Left ventricle myocardium inferior (tissue), 1 donor: ENCODE data around the gene ZNF425. TPM values are rescaled to one million over a fixed set of nuclear protein-coding genes. Genes with fewer than 3 reads are reported as not detected.
A peak's percentile ranks its signal among the peaks of the same experiment; 100 is the strongest.
"Not testable (repeated sequence)": the region's sequence is repeated elsewhere in the genome, so short reads cannot be mapped to it uniquely, and the experiment has no call there.

Source experiments
- DNase-seq: peaks from one replicate; pipeline ENCODE4 v3.0.0-alpha.2; 2020
- H3K27ac ChIP-seq: fragments of 200-600 bp; replicated peaks from 2 replicates; pipeline ENCODE4 v1.8.0; 2021
- H3K27me3 ChIP-seq: fragments of 200-600 bp; 2 replicates; pipeline ENCODE4 v1.8.0; 2021; ENCODE audit warnings: low read depth
- H3K36me3 ChIP-seq: fragments of 200-600 bp; 2 replicates; pipeline ENCODE4 v1.8.0; 2021
- H3K4me1 ChIP-seq: fragments of 200-600 bp; 2 replicates; pipeline ENCODE4 v1.8.0; 2021
- H3K4me3 ChIP-seq: fragments of 200-600 bp; 2 replicates; pipeline ENCODE4 v1.8.0; 2021; ENCODE audit warnings: mild to moderate bottlenecking, moderate library complexity
- H3K9me3 ChIP-seq: fragments of 200-600 bp; replicated peaks from 2 replicates; pipeline ENCODE4 v1.8.0; 2021
- CTCF ChIP-seq: fragments of 200-600 bp; IDR thresholded peaks from 2 replicates; pipeline ENCODE4 v1.8.0; 2021; ENCODE audit warnings: antibody characterized with exemption, mild to moderate bottlenecking, borderline replicate concordance
- intact Hi-C: fragments of 100-400 bp; cut with micrococcal nuclease; formaldehyde crosslinking; loops from one replicate; pipeline ENCODE4 v1.11.0; 2022
- total RNA-seq: library from RNA; stranded (reverse); fragmentation: NEBNext Ultra II Directional; extraction: Animal tissue kit (Norgen Biotek cat#: 25700); gene quantifications from one replicate; pipeline ENCODE4 v1.2.1, GENCODE V29; 2021
- donor health status: DM: no; HTN: yes; CAD: no; lungs with severe emphysema.

Gene ZNF425
- total RNA-seq, 1 donor from 2014 or later = 0.58 TPM

DNA sequence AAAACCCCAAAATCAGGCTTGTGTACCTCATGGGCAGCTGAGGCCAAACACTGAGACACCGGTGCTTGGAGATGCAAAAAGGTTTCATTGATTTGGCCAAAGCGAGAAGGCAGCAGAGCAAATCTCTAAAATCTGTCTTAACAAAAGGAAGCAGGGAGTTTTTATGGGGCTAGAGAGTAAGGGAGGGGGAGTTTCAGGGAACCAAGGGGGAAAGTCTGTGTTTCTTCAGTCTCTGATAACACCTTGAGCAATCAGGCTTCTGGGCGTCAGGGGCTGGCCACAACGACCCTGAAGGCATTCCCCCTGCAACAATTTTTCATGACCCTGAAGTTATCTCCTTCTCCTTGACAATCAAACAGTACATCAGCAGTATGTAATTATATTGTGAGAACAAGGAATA lies 32.9 kb downstream of the ZNF425 start:
- no peaks in the 10 kb centered on the region for H3K9me3 ChIP-seq
- intact Hi-C loops = loop anchor here (10.0 kb wide), 1 partner anchor 88 kb away; no protein-coding TSS in a partner anchor
- H3K27ac ChIP-seq = no peak overlapping the region
- H3K27me3 ChIP-seq = no peaks in the 10 kb centered on the region
- no peak for TF ChIP-seq CTCF
- no peaks in the 10 kb centered on the region for H3K36me3 ChIP-seq
- H3K4me1 ChIP-seq = peaks cover 29% of the 10 kb centered on the region
- DNase-seq = no peak
- no peak overlapping the region for H3K4me3 ChIP-seq

DNA sequence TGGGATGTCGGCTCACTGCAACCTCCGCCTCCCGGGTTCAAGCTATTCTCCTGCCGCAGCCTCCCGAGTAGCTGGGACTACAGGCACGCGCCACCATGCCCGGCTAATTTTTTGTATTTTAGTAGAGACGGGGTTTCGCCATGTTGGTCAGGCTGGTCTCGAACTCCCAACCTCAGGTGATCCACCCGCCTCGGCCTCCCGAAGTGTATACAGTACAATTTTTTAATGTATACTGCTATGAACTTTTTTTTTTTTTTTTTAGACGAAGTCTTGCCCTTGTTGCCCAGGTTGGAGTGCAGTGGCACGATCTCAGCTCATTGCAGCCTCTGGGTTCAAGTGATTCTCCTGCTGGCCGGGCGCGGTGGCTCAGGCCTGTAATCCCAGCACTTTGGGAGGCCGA lies 33.9 kb downstream of the ZNF425 start:
- H3K27ac ChIP-seq = peak overlapping the region; percentile 98
- H3K4me3 ChIP-seq = peak overlapping the region; percentile 83
- not testable (repeated sequence) for H3K36me3 ChIP-seq, DNase-seq, H3K27me3 ChIP-seq, H3K9me3 ChIP-seq
- peaks cover 29% of the 10 kb centered on the region for H3K4me1 ChIP-seq
- intact Hi-C loops = loop anchor here (10.0 kb wide), 1 partner anchor 87 kb away; no protein-coding TSS in a partner anchor

- Histone ChIP-seq H3K36me3 (no peaks in the 10 kb centered on the region), H3K4me1 (peaks cover 29% of the 10 kb centered on the region), H3K9me3 (no peaks in the 10 kb centered on the region), H3K27ac (peak within 1 kb of the TSS; percentile 98), H3K4me3 (peak within 1 kb of the TSS; percentile 83), H3K27me3 (no peaks in the 10 kb centered on the region)
- DNase-seq = peak; percentile 88
- TF ChIP-seq CTCF = peak; percentile 96
- intact Hi-C loops = loop anchor here (10.0 kb wide), 1 partner anchor 86 kb away; no protein-coding TSS in a partner anchor
These were observed 35.5 kb downstream of the ZNF425 start, which contains the start of gene ZNF786 for GRCh38 chr7:149090397-149091195. ZNF786 (minus strand) TSS chr7:149090718; CDS start chr7:149090640, 78 bp downstream.

DNA sequence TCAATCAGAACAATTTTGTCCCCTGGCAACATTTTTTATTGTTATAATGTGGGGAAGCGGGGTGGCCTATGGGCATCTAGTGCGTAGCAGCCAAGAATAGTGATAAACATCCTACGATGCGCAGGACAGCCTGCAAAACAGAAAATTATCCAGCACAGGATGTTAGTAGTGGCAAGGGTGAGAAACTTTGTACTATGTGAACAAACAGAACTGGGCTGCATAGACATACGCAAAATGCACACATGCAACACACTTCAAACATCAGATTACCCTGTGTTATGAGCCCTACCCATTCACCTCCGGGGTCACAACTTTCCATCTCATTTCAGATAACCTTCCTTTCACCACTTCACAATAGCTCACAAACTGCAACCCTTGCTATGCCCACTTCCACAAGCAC lies 38.7 kb downstream of the ZNF425 start:
- Histone ChIP-seq H3K27me3 (no peaks in the 10 kb centered on the region), H3K27ac (no peak overlapping the region), H3K36me3 (no peaks in the 10 kb centered on the region), H3K4me1 (peaks cover 29% of the 10 kb centered on the region), H3K9me3 (no peaks in the 10 kb centered on the region), H3K4me3 (no peak overlapping the region)
- DNase-seq = no peak
- TF ChIP-seq CTCF = no peak
- intact Hi-C loops = no loop called here

- no peak for TF ChIP-seq CTCF
- Histone ChIP-seq H3K36me3 (no peaks in the 10 kb centered on the region), H3K9me3 (no peaks in the 10 kb centered on the region), H3K4me3 (no peak overlapping the region), H3K27me3 (no peaks in the 10 kb centered on the region), H3K27ac (no peak overlapping the region), H3K4me1 (peaks cover 15% of the 10 kb centered on the region)
- DNase-seq = no peak
- intact Hi-C loops = no loop called here
These were observed 40.3 kb downstream of the ZNF425 start for GRCh38 chr7:149085866-149086265.

DNA sequence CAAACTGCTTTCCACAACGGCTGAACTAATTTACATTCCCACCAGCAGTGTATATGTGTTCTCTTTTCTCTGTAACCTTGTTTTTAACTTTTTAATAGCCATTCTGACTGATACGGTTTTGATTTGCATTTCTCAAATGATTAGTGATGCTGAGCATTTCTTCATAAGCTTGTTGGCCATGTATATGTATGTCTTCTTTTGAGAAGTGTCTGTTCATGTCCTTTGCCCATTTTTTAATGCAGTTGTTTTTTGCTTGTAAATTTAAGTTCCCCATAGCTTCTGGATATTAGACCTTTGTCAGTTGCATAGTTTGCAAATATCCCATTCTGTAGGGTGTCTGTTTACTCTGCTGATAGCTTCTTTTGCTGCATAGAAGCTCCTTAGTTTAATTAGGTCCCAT lies 41.7 kb downstream of the ZNF425 start:
- DNase-seq = no peak
- H3K27me3 ChIP-seq = no peaks in the 10 kb centered on the region
- H3K4me1 ChIP-seq = peaks cover 3% of the 10 kb centered on the region
- no peak for TF ChIP-seq CTCF
- no peak overlapping the region for H3K4me3 ChIP-seq
- H3K9me3 ChIP-seq = no peaks in the 10 kb centered on the region
- peaks cover 6% of the 10 kb centered on the region for H3K36me3 ChIP-seq
- H3K27ac ChIP-seq = no peak overlapping the region
- intact Hi-C loops = no loop called here
